Right kidney (tissue), 1 donor: Measurements from ENCODE around the gene CASS4.
"Not testable (repeated sequence)": the region's sequence is repeated elsewhere in the genome, so short reads cannot be mapped to it uniquely, and the experiment has no call there.

Source experiments
- DNase-seq: peaks from one replicate; pipeline ENCODE4 v3.0.0-alpha.2; 2016

The CASS4 gene

DNA sequence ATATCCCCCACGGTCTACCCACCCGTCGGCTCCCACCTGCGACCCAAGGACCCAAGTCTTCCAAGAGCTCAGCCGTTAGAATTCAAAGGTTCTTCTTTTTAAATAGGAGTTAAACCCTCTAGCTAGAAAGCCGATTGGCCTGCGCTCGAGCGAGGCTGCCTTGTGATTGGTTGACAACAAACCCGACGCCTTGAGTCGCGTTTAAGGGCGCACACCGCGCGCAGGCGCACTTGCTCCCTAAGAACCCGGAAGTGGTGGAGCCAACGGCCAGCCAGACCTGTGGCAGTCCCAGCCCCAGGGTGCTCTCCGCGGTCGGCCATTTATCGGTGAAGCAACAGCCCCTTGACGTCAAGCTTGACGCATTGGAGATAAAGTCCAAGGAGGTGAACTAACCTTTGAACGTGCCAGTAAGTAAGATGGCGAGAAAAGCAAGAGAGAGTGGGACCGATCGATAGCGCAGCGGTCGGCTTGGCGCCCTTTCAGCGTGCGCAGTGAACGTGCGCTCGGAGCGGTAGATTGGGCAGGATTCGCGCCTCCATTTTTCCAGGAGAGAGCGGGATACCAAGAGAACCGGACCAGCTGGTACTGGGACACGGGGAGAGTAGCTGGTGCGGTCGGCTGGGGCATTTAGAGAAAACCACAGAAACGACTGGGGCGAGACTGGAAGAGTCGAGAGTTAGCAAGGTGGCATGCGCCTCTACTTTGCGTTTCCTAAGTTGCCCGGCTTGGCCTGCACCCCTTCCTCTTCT is 19.8 kb upstream of the CASS4 start, which contains the start of the genes AURKA and CSTF1:
AURKA (minus strand) TSS at position 84 of the 749 bp plus-strand sequence. CDS start 4,018 bp downstream, outside the sequence.
CSTF1 (plus strand) TSS at position 514 of the 749 bp plus-strand sequence. CDS start 2,908 bp downstream, outside the sequence.
- peak; percentile 94 for DNase-seq

DNA sequence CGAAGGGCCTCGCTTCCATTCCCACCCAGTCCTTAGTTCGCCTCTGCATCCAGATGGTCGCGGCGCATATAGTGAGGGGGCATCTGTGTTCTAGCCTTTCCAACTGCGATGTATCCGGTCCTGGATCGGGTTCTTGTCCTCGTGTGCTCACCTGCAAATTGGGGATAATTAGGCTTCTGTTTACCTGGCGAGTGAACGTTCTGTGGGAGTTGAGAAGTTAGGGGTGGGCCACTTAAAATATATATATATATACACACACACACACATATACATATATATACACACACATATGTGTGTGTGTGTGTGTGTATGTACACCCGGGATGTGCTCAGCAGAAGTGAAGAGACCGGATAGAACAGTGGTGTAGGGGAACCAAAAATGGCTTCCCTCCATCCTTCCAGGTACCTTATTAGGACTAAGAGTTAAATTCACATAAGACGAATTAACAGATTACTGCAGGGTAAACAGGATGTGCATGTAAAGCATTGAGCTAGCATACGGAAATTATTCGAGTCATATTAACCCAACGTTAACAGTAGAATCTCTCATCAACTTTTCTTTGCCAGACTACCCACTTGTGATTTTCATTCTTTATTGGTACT is 19.1 kb upstream of the CASS4 start:
- DNase-seq: peak; percentile 37

DNA sequence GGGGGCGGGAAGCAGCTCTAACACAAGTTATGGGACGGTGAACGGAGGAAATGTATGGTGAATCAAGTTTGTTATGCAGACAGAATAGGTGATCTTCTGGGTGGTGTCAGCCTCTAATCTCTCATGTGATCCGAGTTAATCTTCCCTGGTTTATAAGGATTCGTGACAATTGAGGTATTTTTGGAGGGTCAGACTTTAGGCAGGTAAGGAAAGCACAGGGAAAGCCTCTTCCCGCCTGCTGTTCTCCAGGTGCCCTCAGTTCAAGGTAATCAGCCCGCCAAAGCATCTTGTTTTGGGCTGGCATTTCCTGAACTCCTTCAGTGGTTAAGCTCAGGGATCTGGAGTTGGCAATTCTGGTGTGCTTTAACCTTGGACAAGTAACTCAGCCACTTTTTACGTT is 18.4 kb upstream of the CASS4 start:
- DNase-seq: no peak

DNA sequence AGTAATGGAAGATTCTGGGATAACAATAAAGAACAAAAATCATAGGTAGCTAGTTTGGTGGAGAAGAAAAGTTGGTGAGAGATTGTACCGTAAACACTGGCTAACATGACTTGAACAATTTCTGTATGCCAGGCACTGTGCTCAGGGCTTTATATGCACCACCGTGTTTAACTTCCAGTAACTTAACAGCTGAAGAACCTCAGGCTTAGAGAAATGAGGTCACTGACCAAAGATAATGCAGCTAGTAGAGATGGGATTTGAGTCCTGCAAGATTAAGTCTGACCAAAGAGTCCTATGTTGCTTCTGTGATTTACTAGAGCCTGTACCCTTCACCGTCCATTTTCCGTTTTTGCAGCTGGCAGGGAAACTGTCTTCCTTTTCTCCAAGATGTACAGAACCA is 16.9 kb upstream of the CASS4 start:
- DNase-seq: no peak

DNA sequence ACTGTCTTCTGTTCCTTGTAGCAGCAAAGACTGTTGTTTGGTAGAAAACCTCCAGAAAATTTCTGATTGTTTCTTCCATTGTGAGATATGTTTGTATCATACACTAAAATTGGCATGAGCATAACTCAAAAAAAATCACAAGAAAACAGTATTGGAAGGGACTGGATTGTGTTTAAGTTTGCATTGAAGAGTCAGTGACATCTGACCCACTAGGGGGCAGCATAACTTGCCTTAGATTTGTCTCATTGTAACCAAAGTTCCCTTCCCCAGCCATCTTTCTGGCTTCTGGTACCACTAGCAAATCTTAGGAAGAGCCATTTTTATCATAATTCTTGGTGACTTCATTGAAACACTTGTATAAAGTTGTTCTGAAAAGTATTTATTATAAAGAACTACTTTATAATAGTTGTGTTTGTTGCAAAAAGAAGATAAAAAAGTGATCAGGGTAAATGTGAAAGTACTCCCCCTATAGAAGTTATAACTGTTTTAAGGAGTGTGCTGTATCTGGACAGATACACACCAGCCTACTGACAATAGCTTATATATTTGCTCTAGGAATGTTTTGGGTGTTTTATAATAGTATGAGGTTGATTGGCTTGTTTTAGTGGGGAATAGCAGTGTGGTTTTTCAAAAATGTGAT is 11.9 kb upstream of the CASS4 start:
- DNase-seq: no peak

DNA sequence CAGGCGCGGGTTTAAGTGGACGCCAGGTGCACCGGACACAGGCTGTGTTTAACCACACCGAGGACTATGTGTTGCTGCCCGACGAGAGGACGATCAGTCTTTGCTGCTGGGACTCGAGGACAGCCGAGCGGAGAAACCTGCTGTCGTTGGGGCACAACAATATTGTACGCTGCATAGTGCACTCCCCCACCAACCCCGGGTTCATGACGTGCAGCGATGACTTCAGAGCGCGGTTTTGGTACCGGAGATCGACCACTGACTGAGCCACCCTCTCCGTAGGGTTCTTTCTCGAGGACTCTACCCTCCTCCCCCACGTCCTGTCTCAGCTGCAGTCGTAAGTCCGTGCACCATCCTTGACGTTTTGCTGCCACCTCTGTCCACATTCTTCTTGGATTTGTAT is 8.6 kb upstream of the CASS4 start:
- DNase-seq: no peak

DNA sequence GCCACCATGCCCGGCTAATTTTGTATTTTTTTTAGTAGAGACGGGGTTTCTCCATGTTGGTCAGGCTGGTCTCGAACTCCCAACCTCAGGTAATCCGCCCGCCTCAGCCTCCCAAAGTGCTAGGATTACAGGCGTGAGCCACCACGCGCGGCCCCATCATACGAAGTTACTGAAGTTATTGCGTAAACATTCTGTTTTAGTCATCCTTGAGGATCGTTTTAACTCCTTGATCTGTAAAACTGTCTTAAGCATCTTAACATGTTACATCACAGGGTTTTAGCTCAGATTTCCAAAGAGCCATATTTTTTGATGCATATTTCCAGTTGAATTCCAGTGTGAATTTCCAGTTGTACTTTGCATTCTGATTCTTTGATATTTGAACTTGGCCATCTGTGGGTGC is 6.7 kb upstream of the CASS4 start:
- not testable (repeated sequence) for DNase-seq

DNA sequence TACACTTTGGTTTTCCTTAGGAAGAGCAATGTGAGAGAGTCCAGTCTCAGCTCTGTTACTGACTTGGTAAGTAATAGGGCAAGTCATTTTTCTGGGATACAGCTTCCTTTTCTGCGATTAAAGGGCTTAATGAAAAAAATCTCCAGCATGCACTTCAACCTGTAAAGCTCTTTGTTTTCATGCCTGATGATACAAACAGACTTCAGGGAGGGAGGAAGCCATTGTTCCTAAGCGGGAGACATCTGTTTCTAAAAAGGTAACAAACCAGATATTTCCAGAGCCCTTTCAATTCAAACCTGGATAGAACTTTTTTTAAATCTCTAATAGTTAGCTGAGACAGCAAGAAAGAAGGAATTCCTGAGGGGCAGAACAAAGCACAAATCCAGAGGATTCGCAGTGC is 5.2 kb upstream of the CASS4 start:
- no peak for DNase-seq

DNA sequence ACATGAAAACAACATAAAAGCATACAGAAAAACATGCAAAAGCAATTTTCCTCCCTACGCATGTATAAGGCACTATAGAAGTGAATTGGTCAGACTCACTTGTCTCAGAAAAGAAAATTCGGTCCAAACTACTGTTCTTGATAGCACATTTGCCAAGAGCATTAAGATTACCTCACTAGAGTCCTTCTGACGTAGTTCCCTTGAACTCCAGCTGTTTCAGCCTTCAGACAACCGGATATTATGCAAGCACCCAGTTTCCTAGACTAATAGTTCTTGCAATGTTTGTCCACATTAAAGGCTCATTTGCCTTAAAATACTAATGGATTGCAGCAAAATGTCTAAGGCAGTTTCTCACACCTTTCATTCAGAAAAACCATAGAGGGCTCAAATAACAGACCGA is 2.5 kb upstream of the CASS4 start:
- DNase-seq: no peak

DNA sequence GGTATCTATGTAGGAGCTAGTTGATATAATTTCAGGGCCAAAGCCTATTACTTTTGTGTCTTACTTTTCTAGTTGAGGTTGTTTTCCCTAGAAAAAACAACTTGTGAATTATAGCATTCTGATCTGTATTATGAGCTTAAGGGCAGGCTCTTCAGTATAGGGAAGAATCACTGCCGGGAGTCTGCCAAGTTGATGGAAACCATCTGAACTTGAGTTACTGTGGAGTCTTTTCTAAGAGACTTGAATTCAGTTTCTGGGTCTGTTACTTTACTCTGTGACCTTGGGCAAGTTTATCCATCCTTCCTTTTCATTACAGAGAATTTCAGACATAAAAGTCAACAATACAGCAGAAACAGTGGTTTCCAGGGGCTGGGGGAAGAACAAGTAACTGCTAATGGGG is 2.1 kb upstream of the CASS4 start:
- no peak for DNase-seq

DNA sequence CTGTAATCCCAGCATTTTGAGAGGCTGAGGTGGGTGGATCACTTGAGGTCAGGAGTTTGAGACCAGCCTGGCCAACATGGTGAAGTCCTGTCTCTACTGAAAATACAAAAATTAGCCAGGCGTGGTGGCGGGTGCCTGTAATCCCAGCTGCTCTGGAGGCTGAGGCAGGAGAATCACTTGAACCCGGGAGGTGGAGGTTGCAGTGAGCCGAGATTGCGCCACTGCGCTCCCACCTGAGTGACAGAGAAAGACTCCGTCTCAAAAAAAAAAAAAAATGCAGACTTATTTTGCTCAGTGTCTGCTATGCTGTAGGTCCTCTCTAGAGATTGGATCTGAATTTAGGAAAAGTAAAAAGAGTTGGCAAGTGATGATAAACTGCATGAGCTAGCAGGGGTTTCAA is 773 bp upstream of the CASS4 start:
- not testable (repeated sequence) for DNase-seq

DNA sequence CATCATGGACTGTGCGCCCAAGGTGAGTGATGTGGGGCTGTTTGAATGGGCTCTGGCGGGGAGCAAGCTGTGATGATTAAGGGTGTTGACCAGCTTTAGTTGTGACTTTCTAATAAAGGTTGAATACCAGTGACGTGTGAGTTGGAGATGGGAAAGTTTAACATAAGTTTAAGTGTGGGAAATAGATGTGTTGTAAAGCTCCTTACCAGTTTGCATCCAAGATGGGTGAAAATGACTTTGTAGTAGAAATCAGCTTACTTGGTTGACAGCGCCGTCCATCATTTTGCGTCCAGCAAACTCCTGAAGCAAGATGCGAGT is 372 bp downstream of the CASS4 start:
- no peak for DNase-seq

DNA sequence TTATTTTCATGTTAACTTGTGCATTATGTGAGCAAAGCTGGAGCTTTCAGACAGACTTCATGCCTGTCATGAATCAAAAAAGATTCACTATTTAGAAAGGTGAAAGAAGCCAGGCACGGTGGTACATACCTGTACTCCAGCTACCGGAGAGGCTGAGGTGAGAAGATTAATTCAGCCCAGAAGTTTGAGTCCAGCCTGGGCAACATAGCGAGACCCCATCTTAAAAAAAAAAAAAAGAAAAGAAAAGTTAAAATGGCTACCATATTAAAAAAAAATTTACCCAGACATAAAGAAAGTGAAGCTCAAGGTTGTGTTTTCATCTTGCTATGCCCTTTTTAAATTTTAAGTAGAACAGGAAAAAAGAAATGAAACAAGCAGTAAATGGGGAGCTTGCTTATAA is 889 bp downstream of the CASS4 start:
- DNase-seq: no peak

DNA sequence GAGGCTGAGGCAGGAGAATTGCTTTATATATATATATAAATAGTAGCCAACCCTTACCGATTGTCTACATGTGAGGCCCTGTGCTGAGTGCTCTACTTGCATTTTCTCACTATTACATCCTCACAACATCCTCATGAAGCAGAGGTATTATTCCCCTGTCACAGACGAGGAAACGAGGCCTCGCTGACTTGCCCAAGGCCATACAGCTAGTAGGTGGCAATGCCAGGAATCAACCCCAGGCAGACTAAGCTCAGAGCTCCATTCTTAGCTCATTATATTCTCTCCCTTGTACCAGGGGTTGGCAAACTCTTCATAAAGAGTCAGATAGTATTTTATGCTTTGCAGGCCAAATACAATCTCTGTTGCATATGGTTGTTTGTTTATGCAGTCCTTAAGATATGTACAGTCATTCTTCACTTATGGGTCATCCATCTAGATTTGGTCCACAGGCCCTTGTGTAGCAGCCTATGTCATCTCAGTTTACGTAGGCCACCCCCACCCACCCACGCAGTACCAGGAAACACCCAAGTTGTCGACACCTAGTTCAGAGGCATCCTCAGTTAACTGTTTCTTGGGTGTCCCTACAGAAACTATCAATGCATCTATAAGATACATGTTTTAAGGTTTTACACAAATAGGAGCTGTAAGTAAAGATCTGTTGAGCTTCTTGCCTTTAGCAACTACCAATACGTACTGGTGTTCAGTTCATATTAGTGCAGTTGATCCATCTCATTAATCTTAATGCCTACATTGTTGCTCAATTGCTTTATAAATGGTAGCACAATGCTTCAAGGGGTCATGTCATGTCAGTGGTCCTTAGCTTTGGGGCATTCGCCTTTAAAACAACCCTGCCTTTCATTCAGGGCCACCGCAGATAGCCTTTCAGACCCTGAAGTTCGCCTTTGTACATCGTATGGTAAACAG is 3.0 kb downstream of the CASS4 start:
- no peak for DNase-seq

DNA sequence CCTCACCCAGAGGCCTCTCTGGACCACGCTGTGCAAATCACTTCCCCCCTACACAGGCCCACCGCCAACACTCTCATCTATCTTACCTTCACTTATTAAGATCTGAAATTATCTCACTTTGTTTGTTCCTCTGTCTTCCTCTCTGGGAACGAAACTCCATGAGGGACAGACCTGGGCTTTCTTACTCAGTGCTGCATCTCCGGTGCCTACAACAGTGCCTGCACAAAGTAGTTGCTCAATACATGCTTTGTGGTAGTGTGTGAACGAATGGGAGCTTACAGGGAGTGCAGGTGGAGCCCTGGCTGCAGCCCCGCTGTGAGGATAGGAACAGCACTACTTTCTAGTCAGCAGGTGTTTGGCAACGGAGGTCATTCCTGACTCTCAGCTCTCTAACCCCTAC is 5.3 kb downstream of the CASS4 start:
- DNase-seq: no peak

DNA sequence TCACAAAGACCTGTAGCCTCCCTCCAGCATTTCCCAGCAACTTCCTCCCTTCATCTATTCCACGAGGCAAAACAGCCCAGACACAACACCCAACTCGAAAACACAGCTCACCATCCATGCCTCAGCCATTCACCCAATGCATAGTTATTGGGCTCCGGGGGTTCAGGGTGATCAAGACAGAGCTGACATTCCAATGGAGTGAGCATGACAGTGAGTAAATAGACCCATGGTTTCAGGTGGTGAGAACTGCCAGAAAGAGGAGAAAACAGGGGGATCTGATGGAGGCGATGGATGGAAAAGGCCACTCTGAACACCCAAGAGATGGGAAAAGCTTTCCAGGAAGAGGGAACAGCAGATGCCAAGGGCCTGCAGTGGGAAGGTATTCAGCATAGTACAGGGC is 5.9 kb downstream of the CASS4 start:
- no peak for DNase-seq

DNA sequence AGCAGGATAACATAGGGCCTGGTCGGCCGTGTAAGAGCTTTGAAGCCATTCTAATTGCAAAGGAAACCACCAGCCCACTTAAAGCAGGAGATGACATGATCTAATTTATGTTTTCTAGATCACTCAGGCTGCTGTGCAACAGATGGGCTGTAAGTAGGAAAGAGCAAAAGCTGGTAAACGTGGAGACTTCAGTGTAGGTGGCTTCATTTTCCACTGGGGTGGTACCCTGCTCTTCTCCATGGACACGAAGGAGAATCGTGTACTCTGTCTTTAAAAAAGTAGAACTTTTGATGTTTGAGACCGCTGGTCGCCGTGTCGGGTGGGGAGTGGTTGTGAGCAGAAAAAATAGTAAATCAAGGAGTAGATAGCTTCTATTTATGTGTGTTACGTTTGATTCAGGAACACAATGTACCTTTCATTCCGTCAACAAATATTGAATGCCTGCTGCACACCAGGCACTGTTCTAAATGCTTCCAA is 6.4 kb downstream of the CASS4 start:
- DNase-seq: no peak

DNA sequence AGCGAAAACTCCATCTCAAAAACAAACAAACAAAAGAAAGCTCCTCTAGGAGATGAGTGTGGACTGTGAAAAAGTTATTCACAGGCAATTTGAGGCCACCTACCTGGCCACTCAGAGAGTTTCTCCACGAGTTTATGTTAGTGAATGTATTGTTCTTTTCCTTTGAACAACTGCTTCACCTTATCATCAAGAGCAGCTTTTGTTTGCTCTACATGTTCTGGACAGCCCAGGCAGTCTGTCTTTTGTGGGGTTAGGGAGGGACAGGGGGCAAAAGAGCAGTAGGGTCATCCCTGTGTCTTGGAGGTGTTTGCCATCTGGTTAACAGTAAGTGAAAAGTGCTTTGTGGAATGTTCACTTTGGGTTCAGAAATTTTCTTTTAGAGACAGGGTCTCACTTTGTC is 8.0 kb downstream of the CASS4 start:
- DNase-seq: no peak

DNA sequence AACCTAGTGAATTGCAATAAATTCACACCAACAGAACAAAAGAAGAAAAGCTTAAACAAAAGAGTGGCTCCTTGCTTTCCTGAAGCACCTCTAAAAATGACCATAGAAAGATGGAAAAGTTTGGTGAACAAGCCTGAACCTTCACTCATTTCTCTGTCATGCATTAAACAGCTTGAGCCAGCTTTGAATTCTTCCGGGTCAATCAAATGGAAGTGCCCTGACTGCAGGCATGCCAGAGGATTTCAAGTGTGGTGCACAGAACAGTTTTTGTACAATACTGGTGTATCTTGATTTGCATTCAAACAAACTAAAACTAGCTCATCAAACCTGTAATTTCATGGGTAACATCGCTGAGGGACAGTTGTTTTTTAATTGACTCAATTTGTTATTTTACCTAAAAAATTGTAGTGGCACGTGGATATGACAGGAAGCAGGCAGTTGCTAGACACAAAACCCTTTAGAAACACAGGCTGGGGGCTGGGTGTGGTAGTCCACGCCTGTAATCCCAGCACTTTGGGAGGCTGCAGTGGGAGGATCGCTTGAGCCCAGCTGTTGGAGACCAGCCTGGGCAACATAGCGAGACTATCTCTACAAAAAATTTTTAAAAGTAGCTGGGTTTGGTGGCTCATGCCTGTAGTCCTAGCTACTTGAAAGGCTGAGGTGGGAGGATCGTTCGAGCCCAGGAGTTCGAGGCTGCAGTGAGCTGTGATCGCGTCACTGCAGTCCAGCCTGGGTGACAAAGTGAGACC is 9.1 kb downstream of the CASS4 start:
- DNase-seq: no peak

DNA sequence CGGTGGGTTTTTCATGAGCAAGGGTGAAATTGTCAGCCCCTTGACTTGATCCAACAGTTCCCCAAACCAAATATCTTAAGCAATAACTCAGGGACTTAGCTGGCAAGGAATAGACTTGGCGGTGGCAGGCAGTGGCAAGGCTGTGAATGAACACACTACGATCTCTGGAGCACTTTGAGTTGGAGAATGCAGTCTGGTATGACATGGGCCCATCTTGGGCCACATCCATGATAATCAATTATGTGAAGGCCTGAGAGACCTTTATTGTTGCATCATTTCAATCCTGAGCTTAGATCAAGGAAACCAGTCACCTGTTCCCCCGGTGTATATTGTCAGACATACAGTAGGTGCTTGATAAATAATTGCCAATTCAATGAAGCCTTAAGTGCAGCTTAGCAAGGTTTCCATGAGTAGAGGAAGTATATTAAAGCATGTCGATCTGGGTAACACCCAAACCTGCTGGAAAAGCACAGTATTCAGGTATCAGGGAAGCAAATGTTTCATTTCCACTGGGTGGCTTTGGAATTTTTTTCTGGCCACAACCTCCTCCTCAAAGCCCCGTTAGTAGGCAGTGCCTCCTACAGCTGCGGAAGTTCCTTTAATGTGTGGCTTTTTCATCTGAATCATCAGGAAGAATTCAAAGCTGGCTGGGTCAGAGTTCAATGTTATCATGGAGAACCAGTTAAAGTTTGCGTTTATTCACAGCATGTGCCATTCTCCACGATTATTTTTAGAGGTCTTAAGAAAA is 10.2 kb downstream of the CASS4 start:
- DNase-seq: no peak

DNA sequence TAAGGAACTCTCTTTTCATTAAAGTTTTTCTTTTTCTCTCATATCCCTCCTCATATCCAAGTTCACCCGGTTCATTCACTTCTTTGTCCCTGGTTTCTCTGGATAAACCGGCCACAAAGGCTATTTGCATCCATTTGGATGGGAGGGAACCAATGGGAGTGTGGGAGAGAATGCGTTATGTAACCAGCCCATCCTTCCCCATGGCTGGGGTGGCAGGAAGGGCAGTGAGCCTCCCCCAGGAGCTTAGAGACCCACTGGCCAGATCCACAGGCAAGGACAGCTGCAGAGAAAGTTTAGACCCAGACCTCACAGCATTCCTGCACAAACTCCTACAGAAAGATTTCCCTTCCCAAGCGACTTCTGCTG is 10.7 kb downstream of the CASS4 start:
- DNase-seq: no peak
